GM23338 (cell line): Measurements from ENCODE around the gene PRUNE1. TPM values are rescaled to one million over a fixed set of nuclear protein-coding genes. Genes with fewer than 3 reads are reported as not detected.

ENCODE experiments used
- CREB1 ChIP-seq: fragments of 250-450 bp; sonication (Bioruptor Pico); IDR thresholded peaks from 2 replicates; pipeline ENCODE4 v1.5.0; 2020; ENCODE audit warnings: low read depth, mild to moderate bottlenecking, moderate library complexity
- EZH2 ChIP-seq: fragments of 200-600 bp; sonication (generic); IDR thresholded peaks from one replicate; pipeline ENCODE4 v1.8.0; 2017; ENCODE audit warnings: antibody characterized with exemption, mild to moderate bottlenecking, low read depth; ENCODE audit not compliant: unreplicated experiment
- EZH2phosphoT487 ChIP-seq: fragments of 200-600 bp; sonication (generic); IDR thresholded peaks from one replicate; pipeline ENCODE4 v1.8.1; 2018; ENCODE audit warnings: antibody characterized with exemption; ENCODE audit not compliant: unreplicated experiment
- NANOG ChIP-seq: IDR thresholded peaks from 2 replicates; pipeline ENCODE4 v1.6.1; 2016; ENCODE audit warnings: antibody characterized with exemption, borderline replicate concordance
- REST ChIP-seq: IDR thresholded peaks from one replicate; pipeline ENCODE4 v1.6.1; 2018; ENCODE audit warnings: antibody characterized with exemption; ENCODE audit not compliant: unreplicated experiment
- STAT1 ChIP-seq: IDR thresholded peaks from one replicate; pipeline ENCODE4 v1.6.1; 2016; ENCODE audit warnings: antibody characterized with exemption; ENCODE audit not compliant: unreplicated experiment
- ZNF331 ChIP-seq: fragments of 250-450 bp; sonication (Bioruptor Pico); IDR thresholded peaks from 2 replicates; pipeline ENCODE4 v1.5.0; 2020; ENCODE audit warnings: low read depth, mild to moderate bottlenecking, moderate library complexity
- polyA plus RNA-seq: library from polyadenylated mRNA; unstranded; fragments of >200 nt; fragmentation: Nextera tagmentation; extraction: Ambion mirVana; gene quantifications from 2 replicates; pipeline ENCODE4 v1.2.1, GENCODE V29; 2016
- total RNA-seq: library from RNA; depleted of rRNA; stranded (reverse); fragments of >200 nt; shearing (Covaris generic); gene quantifications from 2 replicates; pipeline ENCODE4 v1.2.3, GENCODE V29; 2014
- TF ChIP-seq, protein P1 (sequence below): fragments of 250-450 bp; sonication (Bioruptor Pico); IDR thresholded peaks from 2 replicates; pipeline ENCODE4 v1.5.0; 2020; ENCODE audit warnings: mild to moderate bottlenecking, moderate library complexity

Gene PRUNE1
- total and polyA plus RNA-seq, 2 experiments from 2014 or later, result 14.7 to 33.2 TPM

DNA sequence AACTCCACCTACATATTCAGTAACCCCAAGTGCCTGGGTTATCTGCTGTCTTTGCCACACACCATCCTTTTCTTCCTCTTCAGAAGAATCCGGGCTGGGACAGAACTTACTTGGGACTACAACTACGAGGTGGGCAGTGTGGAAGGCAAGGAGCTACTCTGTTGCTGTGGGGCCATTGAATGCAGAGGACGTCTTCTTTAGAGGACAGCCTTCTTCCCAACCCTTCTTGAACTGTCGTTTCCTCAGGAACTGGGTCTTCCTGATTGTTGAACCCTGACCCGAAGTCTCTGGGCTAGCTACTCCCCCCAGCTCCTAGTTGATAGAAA lies 44.1 kb upstream of the PRUNE1 start (continued):
- TF ChIP-seq, protein P1, sequence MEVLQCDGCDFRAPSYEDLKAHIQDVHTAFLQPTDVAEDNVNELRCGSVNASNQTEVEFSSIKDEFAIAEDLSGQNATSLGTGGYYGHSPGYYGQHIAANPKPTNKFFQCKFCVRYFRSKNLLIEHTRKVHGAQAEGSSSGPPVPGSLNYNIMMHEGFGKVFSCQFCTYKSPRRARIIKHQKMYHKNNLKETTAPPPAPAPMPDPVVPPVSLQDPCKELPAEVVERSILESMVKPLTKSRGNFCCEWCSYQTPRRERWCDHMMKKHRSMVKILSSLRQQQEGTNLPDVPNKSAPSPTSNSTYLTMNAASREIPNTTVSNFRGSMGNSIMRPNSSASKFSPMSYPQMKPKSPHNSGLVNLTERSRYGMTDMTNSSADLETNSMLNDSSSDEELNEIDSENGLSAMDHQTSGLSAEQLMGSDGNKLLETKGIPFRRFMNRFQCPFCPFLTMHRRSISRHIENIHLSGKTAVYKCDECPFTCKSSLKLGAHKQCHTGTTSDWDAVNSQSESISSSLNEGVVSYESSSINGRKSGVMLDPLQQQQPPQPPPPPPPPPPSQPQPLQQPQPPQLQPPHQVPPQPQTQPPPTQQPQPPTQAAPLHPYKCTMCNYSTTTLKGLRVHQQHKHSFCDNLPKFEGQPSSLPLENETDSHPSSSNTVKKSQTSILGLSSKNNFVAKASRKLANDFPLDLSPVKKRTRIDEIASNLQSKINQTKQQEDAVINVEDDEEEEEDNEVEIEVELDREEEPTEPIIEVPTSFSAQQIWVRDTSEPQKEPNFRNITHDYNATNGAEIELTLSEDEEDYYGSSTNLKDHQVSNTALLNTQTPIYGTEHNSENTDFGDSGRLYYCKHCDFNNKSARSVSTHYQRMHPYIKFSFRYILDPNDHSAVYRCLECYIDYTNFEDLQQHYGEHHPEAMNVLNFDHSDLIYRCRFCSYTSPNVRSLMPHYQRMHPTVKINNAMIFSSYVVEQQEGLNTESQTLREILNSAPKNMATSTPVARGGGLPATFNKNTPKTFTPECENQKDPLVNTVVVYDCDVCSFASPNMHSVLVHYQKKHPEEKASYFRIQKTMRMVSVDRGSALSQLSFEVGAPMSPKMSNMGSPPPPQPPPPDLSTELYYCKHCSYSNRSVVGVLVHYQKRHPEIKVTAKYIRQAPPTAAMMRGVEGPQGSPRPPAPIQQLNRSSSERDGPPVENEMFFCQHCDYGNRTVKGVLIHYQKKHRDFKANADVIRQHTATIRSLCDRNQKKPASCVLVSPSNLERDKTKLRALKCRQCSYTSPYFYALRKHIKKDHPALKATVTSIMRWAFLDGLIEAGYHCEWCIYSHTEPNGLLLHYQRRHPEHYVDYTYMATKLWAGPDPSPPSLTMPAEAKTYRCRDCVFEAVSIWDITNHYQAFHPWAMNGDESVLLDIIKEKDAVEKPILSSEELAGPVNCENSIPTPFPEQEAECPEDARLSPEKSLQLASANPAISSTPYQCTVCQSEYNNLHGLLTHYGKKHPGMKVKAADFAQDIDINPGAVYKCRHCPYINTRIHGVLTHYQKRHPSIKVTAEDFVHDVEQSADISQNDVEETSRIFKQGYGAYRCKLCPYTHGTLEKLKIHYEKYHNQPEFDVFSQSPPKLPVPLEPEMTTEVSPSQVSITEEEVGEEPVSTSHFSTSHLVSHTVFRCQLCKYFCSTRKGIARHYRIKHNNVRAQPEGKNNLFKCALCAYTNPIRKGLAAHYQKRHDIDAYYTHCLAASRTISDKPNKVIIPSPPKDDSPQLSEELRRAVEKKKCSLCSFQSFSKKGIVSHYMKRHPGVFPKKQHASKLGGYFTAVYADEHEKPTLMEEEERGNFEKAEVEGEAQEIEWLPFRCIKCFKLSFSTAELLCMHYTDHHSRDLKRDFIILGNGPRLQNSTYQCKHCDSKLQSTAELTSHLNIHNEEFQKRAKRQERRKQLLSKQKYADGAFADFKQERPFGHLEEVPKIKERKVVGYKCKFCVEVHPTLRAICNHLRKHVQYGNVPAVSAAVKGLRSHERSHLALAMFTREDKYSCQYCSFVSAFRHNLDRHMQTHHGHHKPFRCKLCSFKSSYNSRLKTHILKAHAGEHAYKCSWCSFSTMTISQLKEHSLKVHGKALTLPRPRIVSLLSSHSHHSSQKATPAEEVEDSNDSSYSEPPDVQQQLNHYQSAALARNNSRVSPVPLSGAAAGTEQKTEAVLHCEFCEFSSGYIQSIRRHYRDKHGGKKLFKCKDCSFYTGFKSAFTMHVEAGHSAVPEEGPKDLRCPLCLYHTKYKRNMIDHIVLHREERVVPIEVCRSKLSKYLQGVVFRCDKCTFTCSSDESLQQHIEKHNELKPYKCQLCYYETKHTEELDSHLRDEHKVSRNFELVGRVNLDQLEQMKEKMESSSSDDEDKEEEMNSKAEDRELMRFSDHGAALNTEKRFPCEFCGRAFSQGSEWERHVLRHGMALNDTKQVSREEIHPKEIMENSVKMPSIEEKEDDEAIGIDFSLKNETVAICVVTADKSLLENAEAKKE (CRISPR knock-in tag), result no peak
- TF ChIP-seq EZH2phosphoT487, result no peak
- TF ChIP-seq CREB1 (CRISPR knock-in tag), result no peak
- no peak for TF ChIP-seq REST
- TF ChIP-seq ZNF331 (CRISPR knock-in tag), result no peak
- no peak for TF ChIP-seq STAT1
- no peak for TF ChIP-seq NANOG
- TF ChIP-seq EZH2, result no peak
